Neural crest cell (in vitro differentiated cells): ENCODE measurements around the gene VAMP7. TPM values are rescaled to one million over a fixed set of nuclear protein-coding genes. Genes with fewer than 3 reads are reported as not detected.
"Not testable (repeated sequence)": the region's sequence is repeated elsewhere in the genome, so short reads cannot be mapped to it uniquely, and the experiment has no call there.

ENCODE experiments used
- DNase-seq: peaks from one replicate; pipeline ENCODE4 v3.0.0; 2021; ENCODE audit warnings: low read depth, mixed read lengths, low spot score
- H3K27ac Mint-ChIP-seq: one replicate; pipeline ENCODE4 v1.8.0; 2021; ENCODE audit warnings: mild to moderate bottlenecking, mixed read lengths; ENCODE audit not compliant: unreplicated experiment
- H3K27me3 Mint-ChIP-seq: 2 replicates; pipeline ENCODE4 v1.8.0; 2021; ENCODE audit warnings: low read depth, mild to moderate bottlenecking, mixed read lengths
- H3K36me3 Mint-ChIP-seq: 2 replicates; pipeline ENCODE4 v1.8.0; 2021; ENCODE audit warnings: low read depth, mild to moderate bottlenecking, mixed read lengths
- H3K4me1 Mint-ChIP-seq: 2 replicates; pipeline ENCODE4 v1.8.0; 2021; ENCODE audit warnings: mixed read lengths
- H3K4me3 Mint-ChIP-seq: one replicate; pipeline ENCODE4 v1.8.0; 2021; ENCODE audit warnings: mild to moderate bottlenecking, mixed read lengths
- H3K9me3 Mint-ChIP-seq: 2 replicates; pipeline ENCODE4 v1.8.0; 2021; ENCODE audit warnings: mixed read lengths
- CTCF ChIP-seq: fragments of 200-600 bp; sonication (generic); conservative IDR thresholded peaks from 2 replicates; pipeline ENCODE4 v1.5.0; 2021; ENCODE audit warnings: antibody characterized with exemption, mild to moderate bottlenecking
- total RNA-seq: library from RNA; stranded (reverse); gene quantifications from 2 replicates; pipeline ENCODE4 v1.2.1, GENCODE V29; 2021

Gene VAMP7
- total RNA-seq, 1 donor from 2014 or later: 19.0 TPM

- H3K4me3 Mint-ChIP-seq: no peak overlapping the region
- peaks cover 21% of the 10 kb centered on the region for H3K36me3 Mint-ChIP-seq
- no peaks in the 10 kb centered on the region for H3K4me1 Mint-ChIP-seq
- H3K27me3 Mint-ChIP-seq: no peaks in the 10 kb centered on the region
- H3K9me3 Mint-ChIP-seq: peaks cover 3% of the 10 kb centered on the region
- no peak overlapping the region for H3K27ac Mint-ChIP-seq
- DNase-seq: no peak
- no peak for TF ChIP-seq CTCF
Measured at GRCh38 chrX:155899366-155899765, 18.2 kb downstream of the VAMP7 start.

GRCh38 chrX:155900765-155901164 is 19.6 kb downstream of the VAMP7 start:
- H3K9me3 Mint-ChIP-seq: peaks cover 3% of the 10 kb centered on the region
- no peak for DNase-seq
- no peaks in the 10 kb centered on the region for H3K4me1 Mint-ChIP-seq
- no peak for TF ChIP-seq CTCF
- H3K27ac Mint-ChIP-seq: no peak overlapping the region
- H3K4me3 Mint-ChIP-seq: no peak overlapping the region
- peaks cover 28% of the 10 kb centered on the region for H3K36me3 Mint-ChIP-seq
- H3K27me3 Mint-ChIP-seq: no peaks in the 10 kb centered on the region

- not testable (repeated sequence) for H3K27me3 Mint-ChIP-seq, DNase-seq, H3K4me3 Mint-ChIP-seq, H3K4me1 Mint-ChIP-seq, H3K27ac Mint-ChIP-seq
- Mint-ChIP-seq H3K9me3 (peaks cover 24% of the 10 kb centered on the region), H3K36me3 (peaks cover 51% of the 10 kb centered on the region)
Measured at GRCh38 chrX:155907661-155908060, 26.5 kb downstream of the VAMP7 start.

- no peaks in the 10 kb centered on the region for H3K27me3 Mint-ChIP-seq
- no peak overlapping the region for H3K4me3 Mint-ChIP-seq
- H3K27ac Mint-ChIP-seq: no peak overlapping the region
- H3K4me1 Mint-ChIP-seq: no peaks in the 10 kb centered on the region
- TF ChIP-seq CTCF: no peak
- H3K36me3 Mint-ChIP-seq: peaks cover 47% of the 10 kb centered on the region
- no peak for DNase-seq
- H3K9me3 Mint-ChIP-seq: peaks cover 8% of the 10 kb centered on the region
Measured at GRCh38 chrX:155923200-155923599, 42.1 kb downstream of the VAMP7 start.

- H3K27me3 Mint-ChIP-seq, H3K27ac Mint-ChIP-seq, H3K4me1 Mint-ChIP-seq, H3K4me3 Mint-ChIP-seq, DNase-seq: not testable (repeated sequence)
- peaks cover 60% of the 10 kb centered on the region for H3K36me3 Mint-ChIP-seq
- H3K9me3 Mint-ChIP-seq: peaks cover 14% of the 10 kb centered on the region
Measured at GRCh38 chrX:155930852-155931618, 49.9 kb downstream of the VAMP7 start.

GRCh38 chrX:155938132-155938531 is 57.0 kb downstream of the VAMP7 start:
- Mint-ChIP-seq H3K36me3 (peaks cover 35% of the 10 kb centered on the region), H3K4me1 (no peaks in the 10 kb centered on the region), H3K4me3 (no peak overlapping the region), H3K27ac (no peak overlapping the region), H3K27me3 (no peaks in the 10 kb centered on the region), H3K9me3 (peaks cover 7% of the 10 kb centered on the region)
- TF ChIP-seq CTCF: no peak
- DNase-seq: no peak
